Adipocyte (in vitro differentiated cells): ENCODE data around the gene UBE2O.

Experiments used
- DNase-seq: peaks from one replicate; pipeline ENCODE4 v3.0.0-alpha.2; 2015; ENCODE audit warnings: low read depth
- H3K27me3 ChIP-seq: replicated peaks from 2 replicates; pipeline ENCODE4 v1.7.0; 2013; ENCODE audit warnings: mild to moderate bottlenecking, low read length, moderate library complexity; ENCODE audit not compliant: control insufficient read depth, insufficient read depth
- H3K36me3 ChIP-seq: 2 replicates; pipeline ENCODE4 v1.7.0; 2013; ENCODE audit warnings: low read length, mild to moderate bottlenecking, moderate library complexity; ENCODE audit not compliant: control insufficient read depth, insufficient read depth, severe bottlenecking
- H3K4me1 ChIP-seq: 2 replicates; pipeline ENCODE4 v1.7.0; 2013; ENCODE audit warnings: mild to moderate bottlenecking, low read length, moderate library complexity; ENCODE audit not compliant: control insufficient read depth, insufficient read depth
- H3K4me3 ChIP-seq: 2 replicates; pipeline ENCODE4 v1.7.0; 2013; ENCODE audit warnings: mild to moderate bottlenecking, low read length, moderate library complexity
- H3K9ac ChIP-seq: 2 replicates; pipeline ENCODE4 v1.7.0; 2013; ENCODE audit warnings: mild to moderate bottlenecking, low read length, moderate library complexity
- H3K9me3 ChIP-seq: 2 replicates; pipeline ENCODE4 v1.7.0; 2013; ENCODE audit warnings: mild to moderate bottlenecking, low read length, moderate library complexity; ENCODE audit not compliant: control insufficient read depth

The UBE2O gene

GRCh38 chr17:76495663-76496400, 42.9 kb upstream of the UBE2O start:
- H3K9me3 ChIP-seq, result no peaks in the 10 kb centered on the region
- no peak overlapping the region for H3K4me3 ChIP-seq
- DNase-seq, result no peak
- no peaks in the 10 kb centered on the region for H3K27me3 ChIP-seq
- H3K9ac ChIP-seq, result no peak overlapping the region
- peaks cover 13% of the 10 kb centered on the region for H3K4me1 ChIP-seq
- H3K36me3 ChIP-seq, result no peaks in the 10 kb centered on the region

GRCh38 chr17:76493505-76494167, 40.7 kb upstream of the UBE2O start:
- no peaks in the 10 kb centered on the region for H3K36me3 ChIP-seq
- H3K4me3 ChIP-seq, result no peak overlapping the region
- no peaks in the 10 kb centered on the region for H3K9me3 ChIP-seq
- peak overlapping the region; percentile 37 for H3K9ac ChIP-seq
- H3K4me1 ChIP-seq, result peaks cover 13% of the 10 kb centered on the region
- no peaks in the 10 kb centered on the region for H3K27me3 ChIP-seq
- no peak for DNase-seq

DNA sequence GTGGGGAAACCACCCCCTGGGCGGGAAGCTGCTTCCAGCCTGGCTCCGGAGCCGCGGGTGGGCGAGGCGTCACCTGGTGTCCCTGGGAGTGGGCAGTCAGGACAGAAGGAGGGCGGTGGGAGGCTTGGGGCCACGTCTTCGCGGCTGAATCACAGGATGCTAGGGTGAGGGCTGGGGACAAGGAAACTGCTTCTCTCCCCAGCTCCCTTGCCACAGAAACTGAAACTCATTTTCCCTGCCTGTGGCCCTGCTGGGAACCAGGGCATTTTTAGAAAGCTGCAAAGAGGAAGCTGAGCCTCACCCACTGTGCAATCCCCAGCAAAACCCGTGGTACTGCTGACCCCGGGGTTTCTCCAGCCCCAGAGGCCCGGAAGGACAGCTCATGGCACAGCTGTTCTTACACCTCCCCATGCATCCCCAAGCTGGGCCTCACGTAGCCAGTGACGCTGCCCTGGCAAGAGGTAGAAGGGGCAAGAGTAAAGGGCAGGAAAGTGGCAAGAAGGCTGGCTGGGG, 40.1 kb upstream of the UBE2O start:
- Histone ChIP-seq H3K9ac (peak overlapping the region; percentile 37), H3K4me3 (peak overlapping the region; percentile 4), H3K36me3 (no peaks in the 10 kb centered on the region), H3K4me1 (peaks cover 13% of the 10 kb centered on the region), H3K9me3 (no peaks in the 10 kb centered on the region), H3K27me3 (no peaks in the 10 kb centered on the region)
- DNase-seq, result peak; percentile 80

DNA sequence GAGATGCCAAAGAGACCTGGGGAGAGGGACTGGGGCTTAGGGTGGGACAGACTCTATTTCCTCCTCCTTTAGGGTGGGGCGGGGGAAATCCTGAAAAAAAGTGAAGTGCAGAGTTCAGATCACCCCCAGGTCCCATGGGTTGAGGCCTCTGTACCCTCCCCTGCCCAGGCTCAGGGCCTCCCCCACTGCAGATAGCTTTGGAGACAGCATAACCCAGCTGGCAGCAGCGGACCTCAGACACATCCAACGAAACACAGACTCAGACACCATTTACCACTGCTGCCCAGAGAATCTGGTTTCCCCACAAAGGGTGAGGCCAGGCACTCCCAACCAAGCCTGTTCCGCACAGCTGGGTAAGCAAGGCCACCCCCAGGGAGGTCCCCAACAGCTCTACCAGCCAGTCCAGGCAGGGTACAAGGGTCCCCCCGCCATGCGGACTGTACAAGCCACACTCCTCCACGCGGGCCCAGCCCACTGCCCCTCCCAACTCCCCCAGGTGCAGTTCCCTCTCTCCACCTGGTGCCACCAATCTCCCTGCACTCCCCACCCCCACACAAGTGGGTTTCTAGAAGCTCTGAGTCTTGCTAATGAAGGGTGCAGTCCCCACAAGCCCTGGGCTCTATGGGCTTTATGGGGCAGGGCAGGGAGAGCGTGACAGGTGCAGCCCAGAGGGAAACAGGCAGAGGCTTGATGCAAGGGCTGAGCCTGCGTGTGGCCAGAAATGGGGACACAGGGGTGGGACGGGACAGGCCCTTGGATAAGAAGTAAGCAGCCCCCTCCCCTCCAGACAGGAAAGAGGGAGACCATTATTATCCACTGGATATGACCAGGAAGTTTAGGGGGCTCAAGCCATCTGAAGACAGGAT, 39.4 kb upstream of the UBE2O start:
- Histone ChIP-seq H3K4me3 (peak overlapping the region; percentile 4), H3K27me3 (no peaks in the 10 kb centered on the region), H3K9ac (peak overlapping the region; percentile 37), H3K36me3 (no peaks in the 10 kb centered on the region), H3K9me3 (no peaks in the 10 kb centered on the region), H3K4me1 (peaks cover 9% of the 10 kb centered on the region)
- no peak for DNase-seq

GRCh38 chr17:76491271-76492122, 38.5 kb upstream of the UBE2O start:
- Histone ChIP-seq H3K27me3 (no peaks in the 10 kb centered on the region), H3K36me3 (no peaks in the 10 kb centered on the region), H3K4me1 (peaks cover 9% of the 10 kb centered on the region), H3K9ac (no peak overlapping the region), H3K4me3 (no peak overlapping the region), H3K9me3 (no peaks in the 10 kb centered on the region)
- DNase-seq, result no peak

GRCh38 chr17:76490112-76490710, 37.3 kb upstream of the UBE2O start:
- no peaks in the 10 kb centered on the region for H3K27me3 ChIP-seq
- H3K9me3 ChIP-seq, result no peaks in the 10 kb centered on the region
- H3K4me1 ChIP-seq, result peaks cover 9% of the 10 kb centered on the region
- H3K36me3 ChIP-seq, result no peaks in the 10 kb centered on the region
- DNase-seq, result no peak
- no peak overlapping the region for H3K4me3 ChIP-seq
- H3K9ac ChIP-seq, result no peak overlapping the region

GRCh38 chr17:76487451-76488192, 34.7 kb upstream of the UBE2O start:
- no peak for DNase-seq
- Histone ChIP-seq H3K4me3 (no peak overlapping the region), H3K9me3 (no peaks in the 10 kb centered on the region), H3K9ac (no peak overlapping the region), H3K4me1 (no peaks in the 10 kb centered on the region), H3K27me3 (no peaks in the 10 kb centered on the region), H3K36me3 (no peaks in the 10 kb centered on the region)

DNA sequence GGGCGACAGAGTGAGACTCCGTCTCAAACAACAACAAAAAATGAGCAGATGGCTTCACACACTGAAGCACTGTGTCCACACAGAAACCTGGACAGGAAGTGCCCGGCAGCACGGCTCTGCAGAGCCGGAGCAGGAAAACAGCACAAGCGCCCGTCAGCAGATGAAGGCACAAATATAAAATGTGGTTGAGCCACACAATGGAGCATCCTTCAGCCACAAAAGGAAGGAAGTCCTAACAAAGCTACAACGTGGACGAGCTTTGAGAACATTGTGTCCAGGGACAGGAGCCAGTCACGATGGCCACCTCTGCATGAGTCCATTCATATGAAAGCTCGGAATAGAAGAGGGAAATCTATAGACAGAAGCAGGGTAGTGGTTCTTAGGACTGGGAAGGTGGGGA, 32.6 kb upstream of the UBE2O start:
- no peaks in the 10 kb centered on the region for H3K9me3 ChIP-seq
- no peaks in the 10 kb centered on the region for H3K4me1 ChIP-seq
- H3K27me3 ChIP-seq, result no peaks in the 10 kb centered on the region
- no peaks in the 10 kb centered on the region for H3K36me3 ChIP-seq
- H3K9ac ChIP-seq, result no peak overlapping the region
- DNase-seq, result no peak
- no peak overlapping the region for H3K4me3 ChIP-seq

DNA sequence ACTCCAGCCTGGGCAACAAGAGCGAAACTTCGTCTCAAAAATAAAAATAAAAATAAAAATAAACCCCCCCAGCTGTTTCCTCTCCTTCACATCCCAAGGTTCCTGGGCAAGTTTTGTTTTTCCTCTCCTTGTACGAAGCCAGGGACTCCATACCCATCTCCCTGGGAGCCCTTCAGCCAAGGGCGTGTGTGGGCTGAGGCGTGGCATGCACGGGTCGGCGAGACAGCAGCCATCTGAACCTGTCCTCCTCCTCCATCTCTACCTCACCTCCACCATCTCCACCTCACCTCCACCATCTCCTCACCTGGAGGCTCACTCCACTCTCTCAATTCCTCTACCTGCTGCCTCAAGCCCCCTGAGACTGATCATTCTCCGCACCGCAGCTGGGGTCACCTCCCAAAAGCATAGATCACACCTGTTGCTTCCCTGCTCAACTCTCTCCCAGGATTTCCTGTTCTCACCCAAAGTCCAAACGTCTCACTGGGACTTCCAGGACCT, 31.3 kb upstream of the UBE2O start:
- no peaks in the 10 kb centered on the region for H3K4me1 ChIP-seq
- no peak for DNase-seq
- H3K9ac ChIP-seq, result no peak overlapping the region
- H3K27me3 ChIP-seq, result no peaks in the 10 kb centered on the region
- no peak overlapping the region for H3K4me3 ChIP-seq
- H3K36me3 ChIP-seq, result no peaks in the 10 kb centered on the region
- H3K9me3 ChIP-seq, result no peaks in the 10 kb centered on the region
